SH-SY5Y (cell line): ENCODE results near the gene XNDC1N.

Experiments
- GATA2 ChIP-seq: IDR thresholded peaks from 2 replicates; pipeline ENCODE4 v1.6.1; 2011; ENCODE audit warnings: mild to moderate bottlenecking, low read depth, low read length
- GATA3 ChIP-seq: IDR thresholded peaks from 2 replicates; pipeline ENCODE4 v1.6.1; 2011; ENCODE audit warnings: low read depth, mild to moderate bottlenecking, low read length, moderate library complexity

The XNDC1N gene

GRCh38 chr11:71927820-71928736, at the start of gene XNDC1N:
XNDC1N (minus strand) TSS chr11:71928594; CDS start chr11:71923353, 5,241 bp downstream.
- TF ChIP-seq GATA2 (no peak), GATA3 (no peak)

GRCh38 chr11:71977743-71978418, 49.5 kb upstream of the XNDC1N start:
- TF ChIP-seq GATA2: no peak
- TF ChIP-seq GATA3: no peak

- TF ChIP-seq GATA3 (no peak), GATA2 (no peak)
Measured at GRCh38 chr11:71977090-71977489, 48.7 kb upstream of the XNDC1N start.

- TF ChIP-seq GATA2 (no peak), GATA3 (no peak)
Measured at GRCh38 chr11:71976551-71976950, 48.2 kb upstream of the XNDC1N start.

- TF ChIP-seq GATA2 (no peak), GATA3 (no peak)
Measured at GRCh38 chr11:71971680-71972079, 43.3 kb upstream of the XNDC1N start.

GRCh38 chr11:71964641-71965040, 36.2 kb upstream of the XNDC1N start:
- TF ChIP-seq GATA3 (no peak), GATA2 (no peak)

- TF ChIP-seq GATA2: no peak
- no peak for TF ChIP-seq GATA3
Measured at GRCh38 chr11:71963468-71963867, 35.1 kb upstream of the XNDC1N start.

GRCh38 chr11:71962428-71963038, 34.1 kb upstream of the XNDC1N start:
- TF ChIP-seq GATA3 (no peak), GATA2 (no peak)

- no peak for TF ChIP-seq GATA3
- TF ChIP-seq GATA2: no peak
Measured at GRCh38 chr11:71955898-71956456, 27.6 kb upstream of the XNDC1N start.

- TF ChIP-seq GATA2: no peak
- no peak for TF ChIP-seq GATA3
Measured at GRCh38 chr11:71951741-71952310, 23.4 kb upstream of the XNDC1N start.

- TF ChIP-seq GATA3 (no peak), GATA2 (no peak)
Measured at GRCh38 chr11:71949034-71949433, 20.6 kb upstream of the XNDC1N start.

- TF ChIP-seq GATA2: no peak
- no peak for TF ChIP-seq GATA3
Measured at GRCh38 chr11:71948314-71949027, 20.1 kb upstream of the XNDC1N start.

- TF ChIP-seq GATA3 (no peak), GATA2 (no peak)
Measured at GRCh38 chr11:71947498-71947897, 19.1 kb upstream of the XNDC1N start.

GRCh38 chr11:71946144-71946571, 17.8 kb upstream of the XNDC1N start:
- no peak for TF ChIP-seq GATA2
- TF ChIP-seq GATA3: no peak
